A549 (cell line): Measurements from ENCODE around the gene AFMID. TPM values are rescaled to one million over a fixed set of nuclear protein-coding genes. Genes with fewer than 3 reads are reported as not detected.

Experiments
- ATAC-seq, 2 experiments: fragments of 200-7000 bp in 1 of 2; fragments of >200 bp in 1 of 2; cut with Nextera tagmentation in 1 of 2; cut with Tn5 transposase in 1 of 2; 3 replicates each; pipeline versions ENCODE4 v1.8.0 to v1.9.1; 2018 to 2020; ENCODE audit warnings: mild to moderate bottlenecking in 1 of 2, moderate library complexity in 1 of 2
- CTCF ChIA-PET: fragments of 300-600 bp; sonication (Branson Sonifier 250); formaldehyde crosslinking; extraction: SDS; loops from one replicate; lab custom pipeline; 2021; ENCODE audit warnings: antibody characterized with exemption, inconsistent platforms; lab: Yijun Ruan, JAX
- POLR2A ChIA-PET: fragments of 350-600 bp; formaldehyde crosslinking; extraction: SDS; loops from one replicate; lab custom pipeline; 2021; ENCODE audit warnings: antibody characterized with exemption, inconsistent platforms; lab: Yijun Ruan, JAX
- DNase-seq, 2 experiments: peaks; one replicate each; pipeline versions ENCODE4 v3.0.0 to v3.0.0-alpha.2; 2011 to 2016; ENCODE audit warnings: low read depth in 1 of 2, low spot score in 1 of 2
- FAIRE-seq: peaks from 2 replicates; lab custom pipeline; 2011; peaks lifted over from hg19 to GRCh38; lab: Jason Lieb, UNC
- H3K27ac ChIP-seq, 2 experiments: fragments of >200 bp; sonication (Bioruptor Twin); formaldehyde crosslinking; 3 replicates each; pipeline ENCODE4 v1.5.1; 2016 to 2017
- H3K4me1 ChIP-seq: fragments of >200 bp; sonication (Bioruptor Twin); formaldehyde crosslinking; 3 replicates; pipeline ENCODE4 v1.6.1; 2016
- H3K4me2 ChIP-seq: fragments of >200 bp; sonication (Bioruptor Twin); formaldehyde crosslinking; 3 replicates; pipeline ENCODE4 v1.6.1; 2016
- H3K4me3 ChIP-seq: fragments of >200 bp; sonication (Bioruptor Twin); formaldehyde crosslinking; 3 replicates; pipeline ENCODE4 v1.5.1; 2016
- H3K9me3 ChIP-seq: fragments of >200 bp; sonication (Bioruptor Twin); formaldehyde crosslinking; 3 replicates; pipeline ENCODE4 v1.6.1; 2016
- CBX8 ChIP-seq: fragments of 200-600 bp; sonication (generic); IDR thresholded peaks from 2 replicates; pipeline ENCODE4 v1.6.1; 2016
- CHD2 ChIP-seq: fragments of 150-350 bp; IDR thresholded peaks from 2 replicates; pipeline ENCODE4 v1.6.1; 2014; ENCODE audit warnings: low read length; ENCODE audit not compliant: partially characterized antibody
- CHD4 ChIP-seq: fragments of 200-600 bp; sonication (generic); IDR thresholded peaks from 2 replicates; pipeline ENCODE4 v1.6.1; 2016; ENCODE audit warnings: antibody characterized with exemption, mild to moderate bottlenecking, borderline replicate concordance
- EP300 ChIP-seq, 2 experiments: fragments of >200 bp; sonication (Bioruptor Twin); formaldehyde crosslinking; IDR thresholded peaks; 2 replicates in 1 of 2; 3 replicates in 1 of 2; pipeline ENCODE4 v1.6.1; 2016 to 2017
- FOSB ChIP-seq: fragments of 250-450 bp; sonication (Bioruptor Pico); IDR thresholded peaks from 2 replicates; pipeline ENCODE4 v1.5.0; 2020; ENCODE audit warnings: mild to moderate bottlenecking, moderate library complexity
- FOSL2 ChIP-seq, 2 experiments: fragments of 450-650 bp in 1 of 2; fragments of >200 bp in 1 of 2; sonication (Bioruptor Twin) in 1 of 2; formaldehyde crosslinking; IDR thresholded peaks; 2 replicates each; pipeline versions ENCODE4 v1.5.0 to v1.6.1; 2016 to 2020; ENCODE audit warnings: mild to moderate bottlenecking in 1 of 2, moderate library complexity in 1 of 2
- FOXS1 ChIP-seq: fragments of 250-450 bp; sonication (Bioruptor Pico); IDR thresholded peaks from 2 replicates; pipeline ENCODE4 v1.5.0; 2020; ENCODE audit warnings: mild to moderate bottlenecking, moderate library complexity
- GATA3 ChIP-seq: IDR thresholded peaks from 2 replicates; pipeline ENCODE4 v1.6.1; 2012; ENCODE audit warnings: borderline replicate concordance
- HOXA7 ChIP-seq: fragments of 250-450 bp; sonication (Bioruptor Pico); IDR thresholded peaks from 2 replicates; pipeline ENCODE4 v1.5.0; 2020; ENCODE audit warnings: mild to moderate bottlenecking, moderate library complexity
- HOXB13 ChIP-seq: fragments of 250-450 bp; sonication (Bioruptor Pico); IDR thresholded peaks from 2 replicates; pipeline ENCODE4 v1.5.0; 2020; ENCODE audit warnings: low read depth, mild to moderate bottlenecking, moderate library complexity
- HOXB5 ChIP-seq: fragments of 250-450 bp; sonication (Bioruptor Pico); IDR thresholded peaks from 2 replicates; pipeline ENCODE4 v1.5.0; 2020; ENCODE audit warnings: mild to moderate bottlenecking, moderate library complexity
- JUN ChIP-seq, 2 experiments: fragments of >200 bp; sonication (Bioruptor Twin); formaldehyde crosslinking; IDR thresholded peaks; 2 replicates in 1 of 2; 3 replicates in 1 of 2; pipeline ENCODE4 v1.6.1; 2016 to 2017
- JUNB ChIP-seq: fragments of >200 bp; sonication (Bioruptor Twin); formaldehyde crosslinking; IDR thresholded peaks from 2 replicates; pipeline ENCODE4 v1.6.1; 2016
- KDM1A ChIP-seq: fragments of 200-600 bp; sonication (generic); IDR thresholded peaks from 2 replicates; pipeline ENCODE4 v1.6.1; 2016; ENCODE audit warnings: low read depth, mild to moderate bottlenecking
- KDM5A ChIP-seq: fragments of 200-600 bp; sonication (generic); IDR thresholded peaks from 2 replicates; pipeline ENCODE4 v1.6.1; 2016; ENCODE audit warnings: antibody characterized with exemption, mild to moderate bottlenecking
- MAFK ChIP-seq: fragments of 450-650 bp; IDR thresholded peaks from 2 replicates; pipeline ENCODE4 v1.6.1; 2014; ENCODE audit not compliant: partially characterized antibody
- MAZ ChIP-seq: fragments of 150-350 bp; IDR thresholded peaks from 2 replicates; pipeline ENCODE4 v1.6.1; 2014; ENCODE audit warnings: antibody characterized with exemption, low read depth, low read length, borderline replicate concordance
- MYC ChIP-seq: IDR thresholded peaks from 2 replicates; pipeline ENCODE4 v1.6.1; 2012; ENCODE audit warnings: mild to moderate bottlenecking, inconsistent platforms, low read length, improper control_type of control experiment, borderline replicate concordance
- NFE2L2 ChIP-seq: fragments of 150-350 bp; conservative IDR thresholded peaks from 2 replicates; pipeline ENCODE4 v1.6.1; 2014; ENCODE audit warnings: low read length
- NPAS2 ChIP-seq: fragments of 250-450 bp; sonication (Bioruptor Pico); IDR thresholded peaks from 2 replicates; pipeline ENCODE4 v1.8.0; 2022; ENCODE audit warnings: mild to moderate bottlenecking, moderate library complexity, borderline replicate concordance
- NR3C1 ChIP-seq: fragments of >200 bp; sonication (Bioruptor Twin); formaldehyde crosslinking; IDR thresholded peaks from 3 replicates; pipeline ENCODE4 v1.6.1; 2017
- PHF8 ChIP-seq: fragments of 200-600 bp; sonication (generic); IDR thresholded peaks from 2 replicates; pipeline ENCODE4 v1.6.1; 2016; ENCODE audit warnings: low read depth, mild to moderate bottlenecking, antibody characterized with exemption, moderate library complexity, borderline replicate concordance
- POLR2A ChIP-seq: IDR thresholded peaks from 2 replicates; pipeline ENCODE4 v1.6.1; 2012; ENCODE audit warnings: mild to moderate bottlenecking, low read length
- RARB ChIP-seq: fragments of 250-450 bp; sonication (Bioruptor Pico); IDR thresholded peaks from 2 replicates; pipeline ENCODE4 v1.8.0; 2021; ENCODE audit warnings: mild to moderate bottlenecking, moderate library complexity
- RFX5 ChIP-seq: fragments of 450-650 bp; IDR thresholded peaks from 2 replicates; pipeline ENCODE4 v1.7.1; 2014; ENCODE audit warnings: antibody characterized with exemption, mild to moderate bottlenecking, moderate library complexity
- RNF2 ChIP-seq: fragments of 200-600 bp; sonication (generic); IDR thresholded peaks from 2 replicates; pipeline ENCODE4 v1.6.1; 2016; ENCODE audit warnings: low read depth, mild to moderate bottlenecking, antibody characterized with exemption, moderate library complexity, borderline replicate concordance
- SREBF2 ChIP-seq: fragments of 450-650 bp; IDR thresholded peaks from 2 replicates; pipeline ENCODE4 v1.6.1; 2014; ENCODE audit warnings: mild to moderate bottlenecking, moderate library complexity
- TP53 ChIP-seq: fragments of 250-450 bp; sonication (Bioruptor Pico); IDR thresholded peaks from 2 replicates; pipeline ENCODE4 v1.5.0; 2021; ENCODE audit warnings: mild to moderate bottlenecking, moderate library complexity
- ZC3H11A ChIP-seq: fragments of 450-650 bp; IDR thresholded peaks from 2 replicates; pipeline ENCODE4 v1.6.1; 2014; ENCODE audit warnings: antibody characterized with exemption, mild to moderate bottlenecking
- ZNF302 ChIP-seq: fragments of 250-450 bp; sonication (Bioruptor Pico); IDR thresholded peaks from 2 replicates; pipeline ENCODE4 v1.9.0; 2021; ENCODE audit warnings: inconsistent platforms, mild to moderate bottlenecking, moderate library complexity
- WGBS: methylation state at CpG from one replicate; pipeline ENCODE4 v1.1.6; 2017; ENCODE audit errors: missing lambda C conversion rate; 5-methylcytosine and 5-hydroxymethylcytosine counted together
- polyA plus RNA-seq, 4 experiments: library from polyadenylated mRNA; depleted of rRNA in 3 of 4; stranded (reverse); fragments of >200 nt; fragmentation: RNase III in 1 of 4; extraction: RNeasy Plus Mini Kit Qiagen cat#74134 plus additional on column Dnase treatment in 1 of 4; gene quantifications; 2 replicates in 3 of 4; 3 replicates in 1 of 4; pipeline ENCODE4 v1.2.3, GENCODE V29; 2011 to 2017
- TF ChIP-seq, protein P1 (sequence below): IDR thresholded peaks from 2 replicates; pipeline ENCODE4 v1.6.1; 2012
- TF ChIP-seq, protein P2 (sequence below): fragments of 200-600 bp; sonication (generic); IDR thresholded peaks from 2 replicates; pipeline ENCODE4 v1.6.1; 2016; ENCODE audit warnings: antibody characterized with exemption, mild to moderate bottlenecking, moderate library complexity
- TF ChIP-seq, protein P3 (sequence below): IDR thresholded peaks from 2 replicates; pipeline ENCODE4 v1.6.1; 2012; ENCODE audit warnings: low read depth, borderline replicate concordance
- TF ChIP-seq, protein P4 (sequence below): fragments of >200 bp; sonication (Bioruptor Twin); formaldehyde crosslinking; IDR thresholded peaks from 2 replicates; pipeline ENCODE4 v1.6.1; 2016
- TF ChIP-seq, protein P5 (sequence below): fragments of 250-450 bp; sonication (Bioruptor Pico); IDR thresholded peaks from 2 replicates; pipeline ENCODE4 v1.5.0; 2020; ENCODE audit warnings: low read depth, mild to moderate bottlenecking, moderate library complexity
- TF ChIP-seq, protein P6 (sequence below): IDR thresholded peaks from 2 replicates; pipeline ENCODE4 v1.6.1; 2012

Gene AFMID
- polyA plus RNA-seq, 2 of the 4 experiments (the other 2 are of a cell fraction), result 33.4 to 43.4 TPM

DNA sequence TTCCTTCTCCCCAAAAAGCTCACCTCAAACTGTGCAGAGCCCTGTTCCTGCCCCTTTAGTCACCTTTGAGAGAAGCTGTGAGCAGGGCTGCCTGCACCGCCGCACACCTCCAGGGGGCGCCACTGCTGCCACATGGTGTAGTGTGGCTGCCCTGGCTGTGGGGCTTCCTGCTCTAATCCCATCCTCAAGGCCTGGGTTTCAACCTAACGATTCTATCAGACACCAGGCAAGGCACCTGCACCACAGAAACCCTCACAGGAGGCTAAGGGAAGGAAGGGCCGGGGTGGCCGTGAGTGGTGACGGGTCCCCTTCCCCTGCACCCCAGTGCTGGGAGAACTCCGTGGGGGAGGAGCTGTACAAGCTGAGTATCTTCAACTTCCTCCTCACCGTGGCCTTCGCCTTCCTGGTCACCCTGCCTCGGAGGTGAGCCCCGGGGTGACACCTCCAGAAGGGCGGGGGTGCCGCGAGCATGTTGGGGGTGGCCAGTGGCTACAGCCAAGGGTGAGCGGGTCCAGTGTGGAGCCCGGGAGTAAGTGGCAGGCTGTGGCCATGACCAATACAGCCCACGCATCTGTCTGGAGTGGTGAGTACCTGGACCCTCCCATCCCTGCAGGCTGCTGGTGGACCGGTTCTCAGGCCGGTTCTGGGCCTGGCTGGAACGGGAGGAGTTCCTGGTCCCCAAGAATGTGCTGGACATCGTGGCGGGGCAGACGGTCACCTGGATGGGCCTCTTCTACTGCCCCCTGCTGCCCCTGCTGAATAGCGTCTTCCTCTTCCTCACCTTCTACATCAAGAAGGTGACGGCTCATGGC is 49.6 kb upstream of the AFMID start:
- POLR2A ChIA-PET, result interaction anchor here (1.4 to 1.7 kb wide), 2 partner anchors 9 to 179 kb away, joined by 3 to 4 read pairs; partner anchors contain the start of genes TMC6 and TNRC6C
- H3K4me2 ChIP-seq, result no peak overlapping the region
- TF ChIP-seq PHF8 (no peak), EP300 (IDR thresholded peaks at IDR 0.05) (no peak), NR3C1 (no peak), RNF2 (no peak), HOXA7 (CRISPR knock-in tag) (no peak), KDM1A (no peak), CHD2 (no peak), ZNF302 (CRISPR knock-in tag) (no peak), RARB (CRISPR knock-in tag) (no peak), MYC (no peak), POLR2A (no peak), FOSL2 (IDR thresholded peaks at IDR 0.05) (no peak), FOSL2 (CRISPR knock-in tag; IDR thresholded peaks at IDR 0.05) (no peak), FOXS1 (CRISPR knock-in tag) (0 out of 2 replicates have a peak, but pooled peaks have one; percentile 12), TP53 (no peak), KDM5A (no peak), GATA3 (no peak), HOXB5 (CRISPR knock-in tag) (no peak), MAFK (no peak), SREBF2 (no peak), HOXB13 (CRISPR knock-in tag) (no peak), NPAS2 (no peak), MAZ (no peak), RFX5 (no peak), CHD4 (peak; percentile 68; the same call in 1 of the 2 replicates), FOSB (CRISPR knock-in tag) (no peak), JUNB (no peak), ZC3H11A (no peak), NFE2L2 (no peak), JUN (IDR thresholded peaks at IDR 0.05) (no peak), CBX8 (no peak)
- TF ChIP-seq, protein P1, sequence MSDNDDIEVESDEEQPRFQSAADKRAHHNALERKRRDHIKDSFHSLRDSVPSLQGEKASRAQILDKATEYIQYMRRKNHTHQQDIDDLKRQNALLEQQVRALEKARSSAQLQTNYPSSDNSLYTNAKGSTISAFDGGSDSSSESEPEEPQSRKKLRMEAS, result no peak
- TF ChIP-seq, protein P2, sequence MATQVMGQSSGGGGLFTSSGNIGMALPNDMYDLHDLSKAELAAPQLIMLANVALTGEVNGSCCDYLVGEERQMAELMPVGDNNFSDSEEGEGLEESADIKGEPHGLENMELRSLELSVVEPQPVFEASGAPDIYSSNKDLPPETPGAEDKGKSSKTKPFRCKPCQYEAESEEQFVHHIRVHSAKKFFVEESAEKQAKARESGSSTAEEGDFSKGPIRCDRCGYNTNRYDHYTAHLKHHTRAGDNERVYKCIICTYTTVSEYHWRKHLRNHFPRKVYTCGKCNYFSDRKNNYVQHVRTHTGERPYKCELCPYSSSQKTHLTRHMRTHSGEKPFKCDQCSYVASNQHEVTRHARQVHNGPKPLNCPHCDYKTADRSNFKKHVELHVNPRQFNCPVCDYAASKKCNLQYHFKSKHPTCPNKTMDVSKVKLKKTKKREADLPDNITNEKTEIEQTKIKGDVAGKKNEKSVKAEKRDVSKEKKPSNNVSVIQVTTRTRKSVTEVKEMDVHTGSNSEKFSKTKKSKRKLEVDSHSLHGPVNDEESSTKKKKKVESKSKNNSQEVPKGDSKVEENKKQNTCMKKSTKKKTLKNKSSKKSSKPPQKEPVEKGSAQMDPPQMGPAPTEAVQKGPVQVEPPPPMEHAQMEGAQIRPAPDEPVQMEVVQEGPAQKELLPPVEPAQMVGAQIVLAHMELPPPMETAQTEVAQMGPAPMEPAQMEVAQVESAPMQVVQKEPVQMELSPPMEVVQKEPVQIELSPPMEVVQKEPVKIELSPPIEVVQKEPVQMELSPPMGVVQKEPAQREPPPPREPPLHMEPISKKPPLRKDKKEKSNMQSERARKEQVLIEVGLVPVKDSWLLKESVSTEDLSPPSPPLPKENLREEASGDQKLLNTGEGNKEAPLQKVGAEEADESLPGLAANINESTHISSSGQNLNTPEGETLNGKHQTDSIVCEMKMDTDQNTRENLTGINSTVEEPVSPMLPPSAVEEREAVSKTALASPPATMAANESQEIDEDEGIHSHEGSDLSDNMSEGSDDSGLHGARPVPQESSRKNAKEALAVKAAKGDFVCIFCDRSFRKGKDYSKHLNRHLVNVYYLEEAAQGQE, result no peak
- TF ChIP-seq, protein P3, sequence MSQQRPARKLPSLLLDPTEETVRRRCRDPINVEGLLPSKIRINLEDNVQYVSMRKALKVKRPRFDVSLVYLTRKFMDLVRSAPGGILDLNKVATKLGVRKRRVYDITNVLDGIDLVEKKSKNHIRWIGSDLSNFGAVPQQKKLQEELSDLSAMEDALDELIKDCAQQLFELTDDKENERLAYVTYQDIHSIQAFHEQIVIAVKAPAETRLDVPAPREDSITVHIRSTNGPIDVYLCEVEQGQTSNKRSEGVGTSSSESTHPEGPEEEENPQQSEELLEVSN, result no peak
- TF ChIP-seq, protein P4, sequence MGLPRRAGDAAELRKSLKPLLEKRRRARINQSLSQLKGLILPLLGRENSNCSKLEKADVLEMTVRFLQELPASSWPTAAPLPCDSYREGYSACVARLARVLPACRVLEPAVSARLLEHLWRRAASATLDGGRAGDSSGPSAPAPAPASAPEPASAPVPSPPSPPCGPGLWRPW, result no peak
- TF ChIP-seq, protein P5, sequence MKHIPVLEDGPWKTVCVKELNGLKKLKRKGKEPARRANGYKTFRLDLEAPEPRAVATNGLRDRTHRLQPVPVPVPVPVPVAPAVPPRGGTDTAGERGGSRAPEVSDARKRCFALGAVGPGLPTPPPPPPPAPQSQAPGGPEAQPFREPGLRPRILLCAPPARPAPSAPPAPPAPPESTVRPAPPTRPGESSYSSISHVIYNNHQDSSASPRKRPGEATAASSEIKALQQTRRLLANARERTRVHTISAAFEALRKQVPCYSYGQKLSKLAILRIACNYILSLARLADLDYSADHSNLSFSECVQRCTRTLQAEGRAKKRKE (CRISPR knock-in tag), result no peak
- TF ChIP-seq, protein P6, sequence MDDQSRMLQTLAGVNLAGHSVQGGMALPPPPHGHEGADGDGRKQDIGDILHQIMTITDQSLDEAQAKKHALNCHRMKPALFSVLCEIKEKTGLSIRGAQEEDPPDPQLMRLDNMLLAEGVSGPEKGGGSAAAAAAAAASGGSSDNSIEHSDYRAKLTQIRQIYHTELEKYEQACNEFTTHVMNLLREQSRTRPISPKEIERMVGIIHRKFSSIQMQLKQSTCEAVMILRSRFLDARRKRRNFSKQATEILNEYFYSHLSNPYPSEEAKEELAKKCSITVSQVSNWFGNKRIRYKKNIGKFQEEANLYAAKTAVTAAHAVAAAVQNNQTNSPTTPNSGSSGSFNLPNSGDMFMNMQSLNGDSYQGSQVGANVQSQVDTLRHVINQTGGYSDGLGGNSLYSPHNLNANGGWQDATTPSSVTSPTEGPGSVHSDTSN, result no peak

More for the DNA sequence above, 49.6 kb upstream of the AFMID start:
- 52% methylated on average over 24 of the region's 26 CpGs for WGBS
- Histone ChIP-seq H3K9me3 (no peaks in the 10 kb centered on the region), H3K4me1 (peaks cover 26% of the 10 kb centered on the region), H3K27ac (no peak overlapping the region), H3K4me3 (no peak overlapping the region)
- ATAC-seq (0 out of 6 replicates have a peak, but pooled peaks of 1 of the 2 experiments have one; percentile 1), DNase-seq (peak in 1 of 2 experiments; percentile 65), FAIRE-seq (no peak)
- CTCF ChIA-PET, result interaction anchor here (0.6 to 24.0 kb wide), 19 partner anchors 10 to 166 kb away, joined by 3 to 295 read pairs (median 4); partner anchors contain the start of genes SYNGR2, TK1, TMC6 and TMC8
